Inflammatory macrophage treated with lipopolysaccharide for 1 hour (primary cell): Measurements from ENCODE around the gene DYSF.

Source experiments
- DNase-seq, 2 donors: peaks; one replicate each; pipeline ENCODE4 v3.0.0-alpha.2; 2020 to 2022

The DYSF gene

DNA sequence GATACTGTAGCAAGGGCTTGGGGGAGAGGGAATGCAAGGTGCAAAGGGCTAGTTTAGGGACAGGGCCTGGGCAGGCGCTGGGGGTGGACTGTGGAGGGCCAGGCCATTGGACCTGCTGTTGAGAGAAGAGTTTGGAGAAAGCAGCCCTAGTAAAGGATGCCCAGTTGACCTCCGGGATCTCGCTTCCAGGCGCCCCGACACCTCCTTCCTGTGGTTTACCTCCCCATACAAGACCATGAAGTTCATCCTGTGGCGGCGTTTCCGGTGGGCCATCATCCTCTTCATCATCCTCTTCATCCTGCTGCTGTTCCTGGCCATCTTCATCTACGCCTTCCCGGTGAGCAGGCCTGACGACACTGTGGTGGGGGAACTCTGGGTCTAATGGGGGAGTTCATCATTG lies 229.0 kb downstream of the DYSF start:
- DNase-seq, result no peak

GRCh38 chr2:71683070-71683469 lies 229.7 kb downstream of the DYSF start:
- DNase-seq, result no peak

DNA sequence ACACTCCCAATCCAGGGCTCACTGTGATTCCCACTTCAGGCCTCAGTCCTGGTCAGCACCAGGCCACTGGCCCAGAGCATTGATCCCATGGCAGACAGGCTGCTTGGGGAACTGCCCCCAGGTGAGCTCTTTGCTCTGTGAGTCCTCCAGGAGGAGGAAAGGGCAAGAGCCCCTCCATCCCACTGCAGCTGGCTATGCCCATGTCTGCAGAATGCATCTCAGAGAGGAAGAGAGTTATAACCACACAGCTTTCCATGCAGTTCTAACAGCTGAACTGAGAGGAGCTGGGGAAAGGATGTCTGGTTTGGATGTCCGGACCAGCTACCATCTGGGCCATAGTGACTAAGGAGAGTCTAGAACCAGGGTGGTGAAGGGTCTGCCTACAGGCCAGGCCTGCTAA lies 230.3 kb downstream of the DYSF start:
- no peak for DNase-seq

- no peak for DNase-seq
Observed at GRCh38 chr2:71684226-71685072, 231.1 kb downstream of the DYSF start.

- DNase-seq, result no peak
Observed at GRCh38 chr2:71685073-71685848, 231.9 kb downstream of the DYSF start.

GRCh38 chr2:71685941-71686611 lies 232.7 kb downstream of the DYSF start:
- no peak for DNase-seq

DNA sequence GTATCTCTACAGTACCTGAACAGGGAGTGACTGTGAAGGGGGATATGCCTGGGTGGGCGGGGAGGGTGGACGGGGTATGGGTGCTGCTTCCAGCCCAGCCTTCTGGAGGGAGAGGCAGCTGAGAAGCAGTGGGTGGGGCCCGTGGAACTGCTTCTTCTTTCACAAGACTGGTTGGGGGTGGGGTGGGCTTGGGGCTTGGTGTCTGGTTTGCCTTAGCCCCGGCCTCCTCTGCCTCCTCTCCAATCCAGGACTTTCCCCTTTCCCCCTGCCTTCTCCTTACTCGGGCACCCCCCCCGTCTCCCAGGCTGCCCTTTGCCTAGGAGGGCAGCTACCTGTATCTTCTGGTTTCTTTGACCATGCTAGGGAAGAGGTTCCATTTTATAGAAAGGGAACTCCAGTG lies 233.4 kb downstream of the DYSF start:
- DNase-seq, result no peak

DNA sequence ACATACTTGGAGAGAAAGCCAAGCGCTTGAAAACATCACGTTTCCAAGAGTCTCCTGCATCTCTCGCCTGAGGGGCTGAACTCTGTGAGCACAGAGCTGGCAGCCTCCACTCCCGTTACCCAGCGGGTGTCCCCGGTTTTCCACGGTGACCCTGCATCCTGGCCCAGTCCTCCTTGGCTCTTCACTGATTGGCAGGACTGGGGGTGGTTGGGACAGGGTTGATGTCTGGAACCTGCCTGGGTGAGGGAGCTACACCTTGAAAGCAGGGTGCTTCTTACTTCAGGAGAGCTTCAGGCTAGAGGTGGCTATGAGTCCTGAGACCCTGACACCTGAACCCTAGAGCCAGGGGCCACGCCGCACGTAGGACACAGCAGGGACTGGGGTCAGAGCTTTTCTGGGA lies 234.1 kb downstream of the DYSF start:
- DNase-seq, result no peak

DNA sequence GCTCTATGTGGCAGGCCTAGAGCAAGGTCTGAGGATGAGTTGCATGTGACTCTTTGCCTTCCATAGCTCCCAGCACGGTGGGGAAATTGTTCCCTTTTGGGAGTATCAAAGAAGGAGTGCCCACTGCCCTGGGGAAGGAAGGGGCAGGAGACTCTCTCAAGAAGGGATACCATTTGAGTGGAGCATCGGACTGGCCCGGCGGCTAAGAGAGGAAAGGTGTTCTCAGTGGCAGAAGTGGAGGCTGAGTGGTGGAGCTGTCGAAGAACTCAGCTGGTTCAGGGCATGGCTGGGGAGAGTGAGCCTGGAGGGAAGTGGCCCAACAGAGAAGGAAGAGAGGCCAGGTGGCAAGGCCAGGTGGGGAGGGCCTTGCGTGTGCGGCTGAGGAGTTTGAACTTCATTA lies 235.2 kb downstream of the DYSF start:
- DNase-seq, result no peak

DNA sequence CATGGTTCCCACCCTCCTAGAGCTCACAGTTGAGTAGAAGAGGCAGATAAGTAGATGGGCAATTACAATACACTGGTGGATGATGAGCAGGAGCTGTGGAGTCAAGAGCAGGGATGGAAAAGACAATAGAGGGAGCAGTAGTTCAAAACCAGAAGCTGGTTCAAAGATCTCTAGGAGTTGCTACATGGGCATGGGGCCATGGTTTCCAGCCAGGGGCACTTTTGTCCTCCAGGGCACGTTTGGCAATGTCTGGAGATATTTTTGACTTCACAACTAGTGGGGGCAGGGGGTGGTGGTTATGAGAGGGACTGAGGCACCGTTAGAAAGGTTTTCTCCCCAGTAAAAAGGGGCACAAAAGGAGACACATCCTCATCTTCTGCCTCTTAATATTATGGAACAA lies 236.0 kb downstream of the DYSF start:
- DNase-seq, result no peak

DNA sequence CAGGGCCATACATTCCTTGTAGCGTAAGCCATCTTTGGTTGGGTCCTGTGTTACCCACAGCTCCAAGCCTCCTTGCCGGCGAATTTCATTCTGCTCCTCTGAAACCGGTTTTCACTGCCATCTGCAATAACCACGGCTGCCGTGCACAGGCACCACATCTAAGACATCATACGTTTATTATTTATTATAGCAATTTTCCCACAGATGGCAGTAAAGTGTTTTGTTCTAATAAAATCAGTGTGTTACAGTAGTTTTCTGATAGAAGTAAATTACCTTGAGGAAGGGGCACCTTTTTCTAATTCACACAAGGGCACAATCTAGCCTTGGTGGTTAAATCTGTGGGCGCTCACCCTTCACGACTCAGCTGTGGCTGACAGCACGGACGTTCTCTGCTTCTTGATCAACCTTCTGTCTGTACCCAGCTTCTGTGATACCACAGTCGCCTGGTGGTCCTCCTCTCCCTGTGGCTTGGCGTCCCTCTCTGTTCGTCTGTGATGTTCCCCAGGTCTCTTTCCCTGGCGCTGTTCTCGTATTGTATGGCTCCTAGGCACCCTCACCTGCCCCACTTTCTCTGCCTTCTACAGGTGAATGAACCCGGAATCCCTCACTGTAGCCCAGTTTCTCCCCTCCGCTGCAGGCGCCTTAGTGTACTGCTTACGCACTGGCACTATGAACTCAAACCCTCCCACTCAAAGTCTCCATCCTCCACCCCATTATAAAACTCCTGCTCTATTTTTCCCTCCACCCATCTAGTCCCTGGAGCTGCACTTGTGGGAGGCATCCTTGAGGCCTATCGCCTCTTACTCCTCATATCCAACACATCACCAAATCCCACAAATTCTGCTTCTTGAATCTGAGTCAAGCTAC lies 236.8 kb downstream of the DYSF start:
- no peak for DNase-seq

DNA sequence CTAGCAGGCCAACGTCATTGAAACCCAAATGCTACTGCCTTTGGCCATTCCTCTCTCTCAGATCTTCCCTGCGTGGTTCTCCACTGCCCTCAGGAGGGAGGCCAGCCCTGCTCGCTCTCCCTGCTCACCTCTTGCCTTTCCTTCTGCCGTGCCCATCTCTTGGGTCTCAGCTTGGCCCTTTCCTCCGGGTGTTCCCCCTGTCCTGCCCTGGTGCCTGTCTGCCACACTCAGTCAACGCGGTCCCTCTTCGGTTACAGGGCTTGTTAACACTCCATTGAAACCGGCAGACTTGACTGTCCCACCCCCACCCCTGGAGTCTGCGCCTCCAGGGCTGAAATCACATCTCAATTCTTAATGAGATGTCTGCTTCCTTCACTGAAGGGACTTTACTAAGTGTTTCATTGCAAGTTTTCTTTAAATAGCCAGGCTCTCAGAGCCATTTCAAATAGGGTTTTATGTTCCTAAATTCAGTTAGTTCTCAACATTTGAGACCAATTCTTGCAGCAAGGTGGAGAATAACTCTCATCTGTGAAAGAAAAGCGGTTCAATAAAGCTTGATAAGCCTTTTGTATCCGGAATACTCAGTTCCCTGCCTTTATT lies 237.6 kb downstream of the DYSF start:
- DNase-seq, result no peak

GRCh38 chr2:71691747-71692441 lies 238.5 kb downstream of the DYSF start:
- no peak for DNase-seq

GRCh38 chr2:71692621-71693277 lies 239.4 kb downstream of the DYSF start:
- DNase-seq, result no peak

DNA sequence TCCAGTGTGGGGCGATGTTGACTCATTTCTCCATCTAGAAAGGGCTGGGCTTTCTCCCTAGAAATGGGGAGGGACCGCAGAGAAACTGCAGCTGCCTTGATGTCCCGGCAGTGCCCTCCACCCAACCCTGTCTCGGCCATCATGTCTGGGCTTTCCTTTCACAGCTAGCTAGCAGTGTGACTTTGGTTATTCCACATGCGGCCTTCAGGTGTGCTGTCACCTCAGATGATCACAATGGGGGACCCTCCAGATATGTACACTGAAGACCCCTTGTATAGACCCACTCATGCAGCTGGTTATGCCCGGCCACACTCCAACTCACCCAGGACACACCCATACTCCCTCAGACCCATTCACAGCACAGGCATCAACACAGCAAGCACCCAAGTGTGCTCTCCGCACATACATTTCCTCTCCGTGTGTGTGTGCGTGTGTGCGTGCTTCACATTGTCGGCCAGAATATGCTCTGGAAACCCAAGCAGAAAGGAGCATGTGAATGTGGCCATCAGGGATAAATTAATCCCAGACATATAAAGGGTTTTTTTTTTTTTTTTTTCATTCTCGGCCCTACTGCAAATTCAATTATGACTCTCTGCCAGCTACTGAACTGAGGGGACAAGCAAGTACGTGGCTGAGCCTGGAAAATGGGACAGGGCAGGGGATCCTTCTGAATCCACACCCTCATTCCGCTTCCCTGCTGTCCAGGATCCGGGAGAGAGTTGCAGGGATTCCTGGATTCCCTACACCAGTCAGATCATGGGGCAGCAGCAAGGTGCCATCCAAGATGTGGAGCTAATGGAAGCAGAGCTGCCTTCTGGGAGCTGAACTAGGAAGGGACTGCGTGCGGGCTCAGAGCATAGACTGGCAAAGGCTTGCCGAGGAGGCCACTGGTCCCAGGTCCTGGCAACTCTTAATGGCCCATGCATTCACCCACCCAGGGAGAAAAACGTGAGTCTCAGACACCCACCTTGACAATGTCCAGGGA lies 240.2 kb downstream of the DYSF start:
- no peak for DNase-seq

GRCh38 chr2:71694501-71695234 lies 241.3 kb downstream of the DYSF start:
- DNase-seq, result no peak

DNA sequence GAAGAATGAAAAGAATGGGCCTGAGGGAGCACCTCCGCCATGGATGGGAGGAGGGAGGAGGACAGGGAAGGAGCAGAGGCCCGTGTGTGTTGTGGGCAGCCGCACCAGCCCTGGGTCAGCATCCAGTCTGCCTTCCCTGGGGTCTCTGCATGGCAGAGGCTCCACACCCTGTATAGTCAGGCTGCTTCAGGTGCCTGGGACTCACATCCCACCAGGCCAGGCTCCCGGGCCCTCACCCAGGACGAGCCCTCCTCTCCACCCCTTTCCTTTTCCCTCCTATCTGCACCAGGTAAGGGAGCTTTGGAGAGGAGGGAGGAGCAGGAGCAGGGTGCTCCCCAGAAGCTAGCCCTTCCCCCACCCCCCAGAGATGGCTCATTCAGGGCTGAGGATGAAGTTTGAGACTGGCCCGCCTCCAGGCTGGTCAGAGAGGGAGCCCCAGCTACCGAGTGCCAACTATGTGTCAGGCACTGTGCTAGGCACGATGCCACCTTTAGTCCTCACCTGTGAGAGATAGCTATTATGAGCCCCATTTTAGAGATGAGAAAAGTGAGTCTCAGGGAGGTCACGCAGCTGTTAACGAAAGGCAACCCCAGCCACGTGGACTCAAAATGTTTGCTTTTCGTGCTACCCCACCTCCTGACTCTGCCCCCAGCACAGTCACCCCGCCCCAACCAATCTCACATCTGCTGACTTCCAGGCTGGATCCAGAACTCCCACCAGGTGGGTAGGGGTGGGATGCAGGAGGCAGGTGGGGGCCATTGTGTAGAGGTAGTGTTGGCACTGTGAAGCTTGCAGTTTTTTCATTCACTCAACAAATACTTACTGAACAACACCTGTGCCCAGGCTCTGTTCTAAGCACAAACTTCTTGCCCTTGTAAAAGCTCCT lies 242.1 kb downstream of the DYSF start:
- DNase-seq, result no peak

- DNase-seq, result no peak
Observed at GRCh38 chr2:71696381-71696780, 243.0 kb downstream of the DYSF start.
